ENCODE results near the gene RSAD1.

RSAD1 gene

DNA sequence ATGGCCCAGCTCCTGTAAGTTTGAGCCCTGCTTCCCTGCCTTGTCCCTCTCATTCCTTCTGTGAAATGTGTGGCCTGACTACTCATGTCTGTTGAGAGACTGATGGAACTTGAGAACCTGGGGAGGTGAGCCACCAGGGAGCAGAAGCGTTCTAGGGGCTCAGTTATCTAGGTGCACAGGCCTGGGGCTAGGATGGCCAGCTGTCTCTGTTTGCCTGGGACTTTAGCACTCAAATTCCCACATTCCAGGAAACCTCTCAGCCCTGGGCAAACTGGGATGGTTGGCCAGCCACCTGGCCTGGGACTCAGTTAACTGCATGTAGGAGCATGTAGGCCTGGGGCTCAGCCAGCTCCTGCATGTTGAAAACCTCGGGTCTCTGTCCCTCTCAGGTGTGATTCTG lies 44.5 kb downstream of the RSAD1 start:
- no peaks in the 10 kb centered on the region for H3K4me1 ChIP-seq (ENCODE audit: control insufficient read depth, insufficient read depth, low read length, poor library complexity, severe bottlenecking)
- H3K27ac ChIP-seq (ENCODE audit: low read depth, low read length, severe bottlenecking) = no peak overlapping the region
- no peaks in the 10 kb centered on the region for H3K9me3 ChIP-seq (ENCODE audit: control insufficient read depth, low read length)
- H3K36me3 ChIP-seq (ENCODE audit: control insufficient read depth, insufficient read depth, low read length) = no peaks in the 10 kb centered on the region
- 100% methylated on average over 1 of the region's 2 CpGs for WGBS, 2 experiments (ENCODE audit: insufficient coverage in 2 of 2)
- no peak overlapping the region for H3K4me3 ChIP-seq (ENCODE audit: extremely low read depth, insufficient read depth, low read length, poor library complexity, severe bottlenecking)

DNA sequence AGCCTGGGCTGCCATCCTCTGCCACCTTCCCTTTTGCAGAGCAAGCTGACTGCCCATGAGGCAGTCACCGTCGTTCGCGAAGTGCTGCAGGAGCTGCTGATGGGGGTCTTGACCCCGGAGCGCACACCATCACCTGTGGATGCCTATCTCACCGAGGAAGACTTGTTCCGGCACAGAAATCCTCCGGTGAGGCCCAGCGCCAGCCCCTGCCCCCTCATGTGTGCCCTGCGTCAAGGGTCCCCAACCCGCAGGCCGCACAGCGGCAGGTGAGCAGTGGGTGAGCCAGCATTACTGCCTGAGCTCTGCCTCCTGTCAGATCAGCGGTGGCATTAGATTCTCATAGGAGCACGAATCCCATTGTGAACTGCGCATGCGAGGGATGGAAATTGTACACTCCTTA lies 46.2 kb downstream of the RSAD1 start:
- H3K36me3 ChIP-seq (ENCODE audit: control insufficient read depth, insufficient read depth, low read length) = no peaks in the 10 kb centered on the region
- no peak overlapping the region for H3K4me3 ChIP-seq (ENCODE audit: extremely low read depth, insufficient read depth, low read length, poor library complexity, severe bottlenecking)
- H3K4me1 ChIP-seq (ENCODE audit: control insufficient read depth, insufficient read depth, low read length, poor library complexity, severe bottlenecking) = no peaks in the 10 kb centered on the region
- 92 to 93% methylated on average over 15 to 18 of the region's 18 CpGs for WGBS, 2 experiments (ENCODE audit: insufficient coverage in 2 of 2)
- no peak overlapping the region for H3K27ac ChIP-seq (ENCODE audit: low read depth, low read length, severe bottlenecking)
- H3K9me3 ChIP-seq (ENCODE audit: control insufficient read depth, low read length) = no peaks in the 10 kb centered on the region

DNA sequence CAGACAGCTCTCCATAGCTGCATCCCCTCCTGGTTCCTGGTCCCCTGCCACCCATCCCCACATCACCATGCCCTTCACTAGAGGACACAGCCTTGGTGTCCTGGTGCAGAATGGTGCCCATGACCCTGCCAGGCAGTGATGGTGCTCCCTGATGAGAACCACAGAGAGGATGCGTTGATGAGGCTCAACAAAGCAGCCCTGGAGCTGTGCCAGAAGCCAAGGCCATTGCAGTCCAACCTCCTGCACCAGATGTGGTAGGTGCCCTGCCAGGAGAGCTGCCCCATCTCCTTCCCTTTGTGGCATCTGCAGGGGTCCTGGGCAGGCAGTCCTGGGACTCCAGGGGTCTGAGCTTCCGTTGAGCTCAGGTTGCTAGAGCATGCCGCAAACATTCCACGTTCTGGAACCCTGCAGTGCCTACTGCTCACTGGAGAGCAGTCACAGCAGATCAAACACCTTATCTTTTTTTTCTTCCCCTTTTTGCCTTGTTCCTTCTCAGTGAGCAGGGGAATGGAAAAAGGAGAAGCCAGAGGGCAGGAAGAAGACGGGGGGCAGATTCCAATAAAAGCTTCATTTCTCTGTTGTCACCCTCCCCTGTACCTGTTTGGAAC lies 48.6 kb downstream of the RSAD1 start:
- H3K36me3 ChIP-seq (ENCODE audit: control insufficient read depth, insufficient read depth, low read length) = no peaks in the 10 kb centered on the region
- H3K4me3 ChIP-seq (ENCODE audit: extremely low read depth, insufficient read depth, low read length, poor library complexity, severe bottlenecking) = no peak overlapping the region
- no peak overlapping the region for H3K27ac ChIP-seq (ENCODE audit: low read depth, low read length, severe bottlenecking)
- no peaks in the 10 kb centered on the region for H3K9me3 ChIP-seq (ENCODE audit: control insufficient read depth, low read length)
- WGBS, 2 experiments (ENCODE audit: insufficient coverage in 2 of 2) = 58 to 71% methylated on average over 3 to 4 of the region's 5 CpGs
- H3K4me1 ChIP-seq (ENCODE audit: control insufficient read depth, insufficient read depth, low read length, poor library complexity, severe bottlenecking) = no peaks in the 10 kb centered on the region

DNA sequence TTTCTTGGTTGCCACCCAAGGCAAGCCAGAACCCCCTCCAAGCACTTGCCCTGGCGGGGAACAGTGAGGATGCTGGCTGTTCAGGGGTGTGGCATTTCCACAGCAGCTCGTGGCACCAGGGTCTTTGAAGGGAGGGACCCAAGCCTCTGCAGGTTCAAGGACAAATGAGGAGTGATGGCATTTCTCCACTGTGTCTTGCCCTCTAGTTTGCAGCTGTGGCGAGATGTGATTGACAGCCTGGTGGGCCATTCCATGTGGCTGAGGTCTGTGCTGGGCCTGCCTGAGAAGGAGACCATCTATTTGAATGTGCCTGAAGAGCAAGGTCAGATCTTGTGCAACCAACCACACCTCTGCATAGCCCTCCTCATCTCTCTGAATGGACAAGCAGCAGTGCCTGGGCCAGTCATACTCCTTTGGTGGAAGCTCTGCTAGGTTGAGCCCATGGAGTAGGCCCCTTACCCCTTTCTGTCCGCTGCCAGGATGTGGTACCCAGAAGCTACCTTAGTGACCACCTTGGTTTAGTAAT lies 49.4 kb downstream of the RSAD1 start:
- no peak overlapping the region for H3K27ac ChIP-seq (ENCODE audit: low read depth, low read length, severe bottlenecking)
- H3K9me3 ChIP-seq (ENCODE audit: control insufficient read depth, low read length) = no peaks in the 10 kb centered on the region
- peaks cover 2% of the 10 kb centered on the region for H3K4me1 ChIP-seq (ENCODE audit: control insufficient read depth, insufficient read depth, low read length, poor library complexity, severe bottlenecking)
- H3K4me3 ChIP-seq (ENCODE audit: extremely low read depth, insufficient read depth, low read length, poor library complexity, severe bottlenecking) = no peak overlapping the region
- H3K36me3 ChIP-seq (ENCODE audit: control insufficient read depth, insufficient read depth, low read length) = no peaks in the 10 kb centered on the region
- 48 to 64% methylated on average over 3 to 4 of the region's 4 CpGs for WGBS, 2 experiments (ENCODE audit: insufficient coverage in 2 of 2)

DNA sequence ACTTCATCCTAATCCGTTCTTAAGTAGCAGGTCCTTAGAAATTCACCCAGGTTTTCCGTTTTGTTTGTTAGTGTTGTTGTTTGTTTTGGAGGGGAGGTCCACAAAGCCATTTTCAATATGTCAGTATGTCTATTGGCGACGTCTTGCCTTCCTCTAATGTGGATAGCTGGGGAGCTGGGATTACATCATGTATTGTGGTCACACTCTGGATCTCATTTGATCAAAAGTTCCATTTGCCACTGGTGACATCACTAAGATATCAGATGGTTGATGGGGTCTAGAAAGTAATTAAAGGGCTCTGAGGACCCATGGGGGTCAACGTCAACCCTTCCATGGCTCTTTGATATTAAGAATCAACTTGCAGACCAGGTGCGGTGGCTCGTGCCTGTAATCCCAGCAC lies 51.2 kb downstream of the RSAD1 start:
- peaks cover 15% of the 10 kb centered on the region for H3K4me1 ChIP-seq (ENCODE audit: control insufficient read depth, insufficient read depth, low read length, poor library complexity, severe bottlenecking)
- H3K27ac ChIP-seq (ENCODE audit: low read depth, low read length, severe bottlenecking) = no peak overlapping the region
- H3K4me3 ChIP-seq (ENCODE audit: extremely low read depth, insufficient read depth, low read length, poor library complexity, severe bottlenecking) = no peak overlapping the region
- WGBS, 2 experiments (ENCODE audit: insufficient coverage in 2 of 2) = 90 to 98% methylated on average over 7 of the region's 7 CpGs
- no peaks in the 10 kb centered on the region for H3K9me3 ChIP-seq (ENCODE audit: control insufficient read depth, low read length)
- no peaks in the 10 kb centered on the region for H3K36me3 ChIP-seq (ENCODE audit: control insufficient read depth, insufficient read depth, low read length)

DNA sequence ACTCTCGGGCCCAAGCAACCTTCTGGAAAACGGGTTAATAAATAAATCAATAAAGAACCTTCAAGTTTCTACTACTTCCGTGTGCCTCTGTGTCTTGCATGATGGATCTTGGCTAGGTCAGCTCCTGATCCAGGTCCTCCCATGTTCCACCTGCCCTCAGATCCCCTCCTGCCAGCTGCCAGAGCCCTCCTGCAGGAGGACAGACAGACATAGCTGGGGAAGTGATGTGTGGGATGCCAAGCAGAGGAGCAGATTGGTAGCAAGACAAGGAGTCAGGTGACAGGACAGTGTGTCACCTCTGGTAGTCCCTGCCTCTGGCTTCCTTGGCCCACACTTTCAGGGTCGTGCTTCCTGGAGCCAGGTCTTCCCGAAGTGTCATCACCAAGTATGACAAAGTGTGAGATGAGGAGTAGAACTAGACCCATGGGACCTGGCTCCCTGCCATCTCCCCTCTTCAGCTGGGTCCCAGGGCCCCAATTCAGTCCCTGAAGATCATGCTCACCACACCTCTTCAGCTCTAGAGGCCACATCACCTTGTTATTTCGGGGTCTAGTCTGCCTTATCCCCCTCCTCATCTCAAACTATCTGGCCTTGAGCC lies 52.9 kb downstream of the RSAD1 start:
- H3K27ac ChIP-seq (ENCODE audit: low read depth, low read length, severe bottlenecking) = no peak overlapping the region
- H3K4me1 ChIP-seq (ENCODE audit: control insufficient read depth, insufficient read depth, low read length, poor library complexity, severe bottlenecking) = peaks cover 15% of the 10 kb centered on the region
- no peak overlapping the region for H3K4me3 ChIP-seq (ENCODE audit: extremely low read depth, insufficient read depth, low read length, poor library complexity, severe bottlenecking)
- 74 to 83% methylated on average over 3 to 6 of the region's 6 CpGs for WGBS, 2 experiments (ENCODE audit: insufficient coverage in 2 of 2)
- H3K9me3 ChIP-seq (ENCODE audit: control insufficient read depth, low read length) = no peaks in the 10 kb centered on the region
- H3K36me3 ChIP-seq (ENCODE audit: control insufficient read depth, insufficient read depth, low read length) = no peaks in the 10 kb centered on the region

DNA sequence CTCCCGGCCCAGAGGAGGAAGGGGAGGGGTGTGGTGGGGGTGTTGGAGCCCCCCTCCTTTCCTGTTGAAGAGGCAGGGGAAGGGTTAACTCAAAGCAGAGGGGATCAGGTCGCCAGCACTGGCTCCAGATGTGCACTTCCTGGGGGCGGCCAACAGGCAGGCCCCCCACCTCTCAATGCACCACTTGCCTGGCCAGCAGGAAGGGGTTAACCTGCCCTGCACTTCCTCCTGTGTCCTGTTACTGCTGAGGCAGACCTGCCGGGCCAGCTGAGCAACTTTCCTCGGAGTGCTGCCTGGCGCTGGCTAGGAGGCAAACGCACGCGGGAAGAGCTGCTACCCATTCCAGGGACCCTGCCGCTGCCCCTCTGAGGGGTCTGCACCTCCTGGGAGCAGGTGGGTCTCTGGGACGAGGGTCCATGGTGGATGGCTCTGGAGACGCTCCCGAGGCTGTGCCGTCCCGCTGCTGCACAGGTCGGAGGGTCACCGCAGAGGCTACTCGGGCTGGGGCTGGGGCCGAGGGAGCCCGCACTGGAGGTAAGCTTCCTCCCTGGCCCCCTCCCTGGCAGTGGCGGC lies 53.9 kb downstream of the RSAD1 start, which contains the start of gene EPN3:
Gene EPN3 (plus strand): TSS at position 284 of the 573 bp plus-strand sequence. CDS start 3,822 bp downstream, outside the sequence.
- H3K4me3 ChIP-seq (ENCODE audit: extremely low read depth, insufficient read depth, low read length, poor library complexity, severe bottlenecking) = no peak within 1 kb of the TSS
- peaks cover 15% of the 10 kb centered on the region for H3K4me1 ChIP-seq (ENCODE audit: control insufficient read depth, insufficient read depth, low read length, poor library complexity, severe bottlenecking)
- 1 to 3% methylated on average over 12 to 17 of the region's 21 CpGs for WGBS, 2 experiments (ENCODE audit: insufficient coverage in 2 of 2)
- H3K9me3 ChIP-seq (ENCODE audit: control insufficient read depth, low read length) = no peaks in the 10 kb centered on the region
- no peaks in the 10 kb centered on the region for H3K36me3 ChIP-seq (ENCODE audit: control insufficient read depth, insufficient read depth, low read length)
- no peak within 1 kb of the TSS for H3K27ac ChIP-seq (ENCODE audit: low read depth, low read length, severe bottlenecking)

DNA sequence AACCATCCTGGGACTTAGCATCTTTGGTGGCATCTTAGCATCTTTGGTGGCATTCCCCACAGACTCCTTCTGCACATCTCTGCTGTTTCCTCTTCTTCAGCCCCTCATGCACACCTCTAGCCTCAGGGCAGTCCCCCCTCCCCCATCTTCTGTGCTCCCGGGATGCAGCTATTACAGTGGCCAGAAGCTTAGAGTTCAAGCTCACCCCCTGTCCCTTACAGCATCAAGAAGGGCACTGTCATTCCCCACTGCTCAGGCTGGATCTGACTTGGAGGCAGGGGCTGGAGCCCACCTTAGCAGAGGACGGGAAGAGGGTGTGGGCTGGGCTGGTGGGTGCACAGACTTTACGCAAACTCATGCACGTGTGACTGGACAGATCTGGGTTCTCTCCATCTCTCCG lies 54.5 kb downstream of the RSAD1 start:
- Histone ChIP-seq H3K36me3 (ENCODE audit: control insufficient read depth, insufficient read depth, low read length) (no peaks in the 10 kb centered on the region), H3K9me3 (ENCODE audit: control insufficient read depth, low read length) (no peaks in the 10 kb centered on the region), H3K4me3 (ENCODE audit: extremely low read depth, insufficient read depth, low read length, poor library complexity, severe bottlenecking) (no peak overlapping the region), H3K27ac (ENCODE audit: low read depth, low read length, severe bottlenecking) (no peak overlapping the region), H3K4me1 (ENCODE audit: control insufficient read depth, insufficient read depth, low read length, poor library complexity, severe bottlenecking) (peaks cover 15% of the 10 kb centered on the region)
- WGBS, 2 experiments (ENCODE audit: insufficient coverage in 2 of 2) = 15 to 31% methylated on average over 5 of the region's 5 CpGs

DNA sequence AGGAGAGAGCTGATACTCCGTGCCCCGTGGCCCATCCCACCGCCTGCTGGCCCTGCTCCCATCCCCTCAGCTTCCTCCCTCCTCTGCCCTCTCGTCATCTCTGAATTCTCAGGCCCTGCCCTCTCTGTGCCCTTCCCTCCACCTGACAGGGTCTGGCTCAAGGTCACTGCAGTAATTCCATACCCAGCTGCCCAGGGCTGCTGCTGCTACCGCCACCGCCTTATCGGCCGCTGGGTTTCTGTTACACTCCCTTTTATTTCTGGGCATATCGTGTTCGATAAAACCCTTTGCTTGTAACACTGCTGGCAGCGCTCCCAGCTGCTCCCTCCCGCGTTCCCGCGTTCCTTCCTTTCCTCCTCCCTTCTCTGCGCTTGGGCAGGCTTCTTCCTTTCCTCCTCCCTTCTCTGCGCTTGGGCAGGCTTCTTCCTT lies 55.1 kb downstream of the RSAD1 start:
- Histone ChIP-seq H3K9me3 (ENCODE audit: control insufficient read depth, low read length) (no peaks in the 10 kb centered on the region), H3K27ac (ENCODE audit: low read depth, low read length, severe bottlenecking) (no peak overlapping the region), H3K4me3 (ENCODE audit: extremely low read depth, insufficient read depth, low read length, poor library complexity, severe bottlenecking) (no peak overlapping the region), H3K36me3 (ENCODE audit: control insufficient read depth, insufficient read depth, low read length) (no peaks in the 10 kb centered on the region), H3K4me1 (ENCODE audit: control insufficient read depth, insufficient read depth, low read length, poor library complexity, severe bottlenecking) (peaks cover 15% of the 10 kb centered on the region)
- 6% methylated on average over 15 to 17 of the region's 17 CpGs for WGBS, 2 experiments (ENCODE audit: insufficient coverage in 2 of 2)

DNA sequence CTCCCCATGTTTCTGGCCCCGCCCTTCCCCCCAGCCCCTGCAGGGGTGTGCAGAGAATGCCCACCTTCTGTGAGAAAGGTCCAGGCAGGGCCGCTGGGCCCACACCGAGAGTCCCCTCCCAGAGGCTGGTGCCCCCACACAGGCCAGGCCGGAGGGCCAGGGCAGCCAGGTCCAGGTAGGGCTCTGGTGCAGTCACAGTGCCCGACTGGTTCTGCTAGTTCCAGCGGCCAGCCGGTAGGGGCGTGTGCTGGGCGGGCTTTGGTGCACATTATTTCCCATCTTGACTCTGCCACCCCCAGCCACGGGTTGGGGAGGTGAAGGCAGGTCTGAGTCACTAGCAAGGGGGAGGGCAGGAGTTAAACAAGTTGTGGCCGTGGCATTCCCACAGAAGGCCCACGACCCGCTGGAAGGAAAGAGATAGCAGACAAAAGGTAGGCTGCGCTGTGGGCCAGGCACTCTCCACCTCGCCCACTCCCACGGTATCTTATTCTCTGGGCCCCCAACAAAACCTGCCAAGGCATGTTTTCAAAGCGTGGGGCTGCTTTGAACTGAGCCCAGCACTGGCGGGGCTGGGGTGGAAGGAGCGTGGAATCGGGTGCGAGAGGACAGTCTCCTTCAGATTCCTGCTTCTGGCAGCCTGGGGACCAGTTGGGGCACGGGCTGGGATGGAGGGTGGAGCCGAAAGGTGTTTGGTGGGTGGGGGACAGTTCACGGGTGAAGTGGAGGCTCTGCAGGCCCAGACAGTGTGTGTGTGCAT lies 55.7 kb downstream of the RSAD1 start:
- H3K4me1 ChIP-seq (ENCODE audit: control insufficient read depth, insufficient read depth, low read length, poor library complexity, severe bottlenecking) = peaks cover 15% of the 10 kb centered on the region
- H3K27ac ChIP-seq (ENCODE audit: low read depth, low read length, severe bottlenecking) = no peak overlapping the region
- WGBS, 2 experiments (ENCODE audit: insufficient coverage in 2 of 2) = 60 to 61% methylated on average over 20 to 21 of the region's 24 CpGs
- H3K36me3 ChIP-seq (ENCODE audit: control insufficient read depth, insufficient read depth, low read length) = no peaks in the 10 kb centered on the region
- no peaks in the 10 kb centered on the region for H3K9me3 ChIP-seq (ENCODE audit: control insufficient read depth, low read length)
- no peak overlapping the region for H3K4me3 ChIP-seq (ENCODE audit: extremely low read depth, insufficient read depth, low read length, poor library complexity, severe bottlenecking)
